ENCODE measurements around the gene SFXN5.
"Not testable (repeated sequence)": the region's sequence is repeated elsewhere in the genome, so short reads cannot be mapped to it uniquely, and the experiment has no call there.

SFXN5 gene

GRCh38 chr2:73078457-73079411 is 7.2 kb upstream of the SFXN5 start:
- FAIRE-seq, result no peak
- DNase-seq (ENCODE audit: low spot score), result no peak

DNA sequence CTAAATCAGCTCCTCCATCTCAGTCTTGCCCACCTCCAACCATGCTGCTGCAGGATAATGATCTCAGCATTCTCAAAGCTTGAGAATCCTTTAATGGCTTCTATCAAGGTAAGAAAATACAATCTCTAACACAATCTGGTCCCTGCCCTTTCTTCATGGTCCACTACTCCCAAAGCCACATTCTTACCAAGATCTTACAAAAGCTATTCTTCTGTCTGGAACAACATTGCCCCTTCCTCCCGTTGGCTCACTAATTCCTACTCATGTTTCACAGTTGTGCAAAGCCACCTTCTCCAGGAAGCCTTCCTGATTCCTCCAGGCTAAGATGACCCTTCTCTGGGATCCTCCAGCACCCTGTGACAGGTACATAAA is 5.9 kb upstream of the SFXN5 start:
- FAIRE-seq (no peak), DNase-seq (ENCODE audit: low spot score) (peak; percentile 17)

- DNase-seq (ENCODE audit: low spot score) (no peak), FAIRE-seq (no peak)
These were observed 5.3 kb upstream of the SFXN5 start for GRCh38 chr2:73076701-73077423.

- DNase-seq (ENCODE audit: low spot score) (no peak), FAIRE-seq (no peak)
These were observed 4.2 kb upstream of the SFXN5 start for GRCh38 chr2:73075477-73076373.

DNA sequence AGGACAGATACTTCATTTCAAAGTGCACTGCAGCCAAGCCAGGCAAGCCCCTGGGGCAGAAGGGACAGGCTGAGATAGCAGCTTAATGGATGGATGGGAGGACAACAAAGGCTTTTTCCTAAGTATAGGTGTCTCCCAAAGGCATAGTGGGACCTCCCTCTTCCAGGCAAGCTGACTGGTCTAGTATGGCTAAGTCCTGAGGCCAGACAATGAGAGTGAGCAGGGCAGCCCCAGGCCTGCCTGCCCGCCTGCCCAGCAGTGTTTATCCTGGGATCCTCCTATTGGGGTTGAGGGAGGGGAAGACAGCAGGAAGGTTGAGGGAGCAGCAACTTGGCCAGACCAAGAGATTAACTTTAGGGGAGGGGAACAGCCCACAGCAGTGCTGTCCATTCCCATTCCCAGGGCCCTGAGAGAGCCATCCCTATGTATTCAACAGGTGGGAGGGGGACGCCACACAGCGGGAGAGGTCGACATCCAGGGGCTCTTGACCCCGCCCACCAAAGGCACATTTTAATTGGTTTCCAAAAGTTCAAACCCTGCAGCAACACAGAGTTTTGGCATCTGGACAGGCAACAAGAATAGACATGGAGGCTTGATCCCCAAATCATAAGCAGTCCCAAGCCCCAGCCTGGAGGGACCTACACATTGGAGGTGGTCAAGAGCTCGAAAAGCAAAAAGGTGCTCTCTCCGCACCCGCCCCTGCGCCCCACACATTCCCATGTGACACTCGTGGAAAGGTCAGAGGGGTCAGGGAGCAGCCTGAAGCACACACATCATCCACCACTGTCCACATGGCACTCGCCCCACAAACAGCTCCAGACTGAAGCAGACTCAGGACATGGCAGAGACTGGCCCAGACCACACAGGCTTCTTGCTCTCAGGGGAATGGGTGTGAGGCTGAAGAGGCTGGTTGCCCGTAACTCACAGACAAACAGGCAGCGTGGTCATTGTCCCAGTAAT is 2.9 kb upstream of the SFXN5 start:
- DNase-seq (ENCODE audit: low spot score) (no peak), FAIRE-seq (no peak)

- no peak for DNase-seq (ENCODE audit: low spot score)
- no peak for FAIRE-seq
These were observed 904 bp upstream of the SFXN5 start for GRCh38 chr2:73072416-73072815.

DNA sequence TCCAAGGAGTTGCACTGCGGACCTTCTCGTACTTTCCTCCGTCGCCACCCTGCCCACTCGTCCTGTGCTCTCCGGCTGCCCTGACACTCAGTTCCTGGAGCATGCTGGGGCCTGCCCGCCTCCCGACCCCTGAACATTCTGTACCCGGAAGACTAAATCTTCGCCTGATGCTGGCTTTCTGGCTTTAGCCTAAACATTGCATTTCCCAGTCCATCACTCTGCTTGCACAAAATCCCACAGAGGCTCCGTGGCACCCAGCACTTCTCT is 550 bp upstream of the SFXN5 start:
- DNase-seq (ENCODE audit: low spot score), result no peak
- FAIRE-seq, result no peak

DNA sequence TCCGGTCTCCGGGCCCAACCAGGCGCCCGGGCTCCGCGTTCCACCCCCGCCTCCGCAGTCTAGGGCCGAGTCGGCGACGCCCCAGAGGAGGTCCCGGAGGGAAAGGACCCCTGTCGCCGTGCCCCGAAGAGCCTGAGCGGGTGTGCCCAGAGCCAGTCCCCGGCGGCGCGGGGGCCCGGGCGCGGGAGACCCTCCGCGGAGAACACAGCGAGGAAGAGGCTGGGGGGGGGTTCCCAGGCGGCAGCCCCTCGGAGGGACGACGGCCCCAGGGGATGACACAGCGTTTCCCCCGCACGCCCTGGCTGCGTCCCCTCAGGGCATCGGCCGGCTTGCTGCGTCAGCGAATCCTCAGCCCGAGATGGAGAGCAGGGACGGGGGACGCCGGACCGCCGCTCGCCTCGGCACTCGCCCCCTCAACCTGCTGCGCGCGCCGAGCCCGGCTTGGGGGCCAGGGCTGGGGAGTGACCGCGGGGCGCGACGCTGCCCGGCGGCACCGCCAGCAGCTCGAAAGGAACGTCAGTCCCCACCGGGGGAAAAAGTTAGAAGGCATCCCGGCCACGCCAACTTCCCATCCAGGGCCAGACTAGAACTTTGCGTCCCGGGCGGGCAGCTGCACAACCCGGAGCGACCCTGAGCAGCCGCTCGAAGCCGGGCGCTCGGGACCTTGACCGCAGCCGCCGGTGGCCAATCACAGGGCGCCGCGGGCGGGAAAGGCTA is 711 bp downstream of the SFXN5 start:
- FAIRE-seq (no peak), DNase-seq (ENCODE audit: low spot score) (no peak)

- DNase-seq (ENCODE audit: low spot score), result peak; percentile 30
These were observed 1.5 kb downstream of the SFXN5 start for GRCh38 chr2:73069855-73070642.

DNA sequence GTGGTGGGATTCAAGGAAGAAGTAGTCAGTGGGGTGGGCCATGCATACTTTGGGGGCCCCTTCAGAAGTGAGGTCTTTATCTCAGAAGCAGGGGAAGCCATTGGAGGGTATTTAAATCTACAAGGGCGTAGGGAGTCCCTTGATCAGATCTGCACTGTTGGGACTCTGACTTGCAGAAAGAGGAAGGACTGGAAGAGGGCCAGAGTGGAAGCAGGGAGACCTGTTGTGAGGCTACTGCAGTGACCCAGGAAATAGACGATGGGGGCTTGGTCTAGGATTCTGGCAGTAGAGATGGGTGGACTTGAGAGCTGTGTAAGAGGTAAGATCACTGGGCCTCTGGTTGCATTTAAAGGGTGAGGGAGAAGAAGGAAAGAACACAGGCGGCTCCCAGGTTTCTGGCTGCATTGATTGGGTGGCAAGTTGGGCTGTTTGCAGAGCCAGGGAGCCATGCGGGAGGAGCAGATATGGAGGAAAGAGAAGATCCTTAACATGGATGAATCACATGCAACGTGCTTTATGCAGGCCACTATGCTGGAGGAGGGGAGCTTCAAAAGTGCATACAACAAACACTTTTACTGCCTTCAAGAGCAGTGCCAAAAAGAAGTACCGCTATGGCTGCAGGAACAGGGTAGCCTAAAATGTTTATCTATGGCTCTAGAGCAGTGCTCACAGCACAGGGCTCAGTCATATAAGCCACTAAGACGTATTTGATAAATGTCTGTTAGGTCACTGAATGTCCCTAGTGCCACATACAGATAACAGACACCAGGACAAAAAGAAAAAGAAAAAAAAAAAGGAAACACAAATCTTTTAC is 2.3 kb downstream of the SFXN5 start:
- FAIRE-seq, result no peak
- no peak for DNase-seq (ENCODE audit: low spot score)

More at GRCh38 chr2:73069855-73070642, 1.5 kb downstream of the SFXN5 start:
- no peak for FAIRE-seq

DNA sequence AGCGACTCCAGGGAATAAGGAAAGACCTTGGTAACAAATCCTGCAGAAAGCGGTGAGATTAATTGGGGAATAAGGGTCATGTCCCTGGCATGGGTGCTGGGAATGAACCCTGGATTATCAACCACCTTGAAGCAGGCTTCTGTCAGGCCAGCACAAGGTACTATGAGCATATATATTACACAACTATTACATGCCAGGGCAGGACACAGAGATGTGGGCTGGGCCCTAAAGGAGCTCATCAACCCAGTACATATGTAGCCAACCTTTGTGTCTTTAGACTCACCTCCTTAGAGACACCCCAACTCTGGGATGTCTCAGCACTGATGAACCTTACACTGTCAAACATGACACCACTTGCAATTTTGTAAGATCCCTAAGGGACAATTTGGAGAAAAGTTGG is 3.4 kb downstream of the SFXN5 start:
- DNase-seq (ENCODE audit: low spot score) (no peak), FAIRE-seq (no peak)

GRCh38 chr2:73067043-73067442 is 4.5 kb downstream of the SFXN5 start:
- no peak for FAIRE-seq
- no peak for DNase-seq (ENCODE audit: low spot score)

- DNase-seq (ENCODE audit: low spot score); FAIRE-seq: not testable (repeated sequence)
These were observed 6.4 kb downstream of the SFXN5 start for GRCh38 chr2:73065070-73065469.

DNA sequence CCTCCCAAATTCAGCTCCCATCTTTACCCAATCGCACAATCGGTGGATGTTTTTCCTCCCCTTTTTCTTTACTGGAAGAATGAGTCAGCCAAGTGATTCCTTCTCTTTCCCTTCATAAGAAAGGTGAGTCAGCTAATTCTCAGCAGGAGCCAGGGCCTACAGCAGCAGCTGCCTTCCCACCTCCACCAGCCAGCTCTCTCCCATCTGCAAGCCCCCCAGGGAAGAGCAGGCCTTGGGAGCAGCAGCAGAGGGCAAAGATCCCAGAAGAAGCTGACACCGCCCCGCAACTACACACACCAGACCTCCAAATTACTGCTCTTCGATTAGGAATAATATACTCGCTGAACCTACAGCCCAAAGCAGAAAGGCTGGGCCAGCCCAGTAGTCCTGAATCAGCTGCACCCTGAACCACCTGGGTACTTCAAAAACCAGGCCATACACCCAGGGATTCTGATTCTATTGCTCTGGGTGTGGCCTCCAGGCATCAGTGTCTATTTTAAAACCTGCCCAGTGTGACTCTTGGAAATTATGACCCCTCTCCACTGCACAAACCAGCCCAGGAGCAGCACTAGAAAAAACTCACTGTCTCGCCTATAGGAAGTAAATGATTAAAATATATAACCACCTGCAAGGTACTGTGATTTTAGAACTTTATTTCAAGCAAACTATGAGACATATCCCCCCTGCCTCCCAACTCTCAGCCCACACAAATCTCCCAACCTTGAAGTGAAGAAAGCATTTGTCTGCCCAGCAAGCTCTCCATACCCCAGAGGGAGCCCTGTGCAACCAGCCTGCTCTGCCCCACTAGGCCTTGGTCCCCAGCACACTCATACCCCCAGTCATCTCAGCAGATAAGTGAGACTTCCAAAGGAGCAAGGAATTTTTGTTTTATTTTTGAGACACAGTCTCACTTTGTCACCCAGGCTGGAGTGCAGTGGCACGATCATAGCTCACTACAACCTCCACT is 7.3 kb downstream of the SFXN5 start:
- FAIRE-seq, result peak; percentile 81
- peak; percentile 80 for DNase-seq (ENCODE audit: low spot score)

DNA sequence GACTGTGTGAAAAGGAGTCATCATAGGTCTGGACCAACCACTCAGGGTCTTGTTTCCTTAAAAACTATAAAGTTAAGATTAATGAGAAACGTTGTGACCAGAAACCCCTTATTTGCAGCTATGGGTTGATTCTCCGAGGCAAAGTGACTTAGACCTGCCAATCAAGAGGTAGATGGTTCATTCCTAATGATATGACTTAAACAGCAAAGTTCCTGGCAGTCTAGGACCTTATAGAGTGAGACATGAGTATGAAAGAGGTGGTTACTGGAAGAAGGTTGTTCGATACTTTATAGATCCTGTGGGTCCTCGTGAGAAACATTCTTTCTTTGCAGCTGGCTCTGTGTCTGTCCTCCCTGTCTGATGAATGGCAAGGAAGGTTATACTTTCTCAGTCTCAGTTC is 8.0 kb downstream of the SFXN5 start:
- DNase-seq (ENCODE audit: low spot score), result no peak
- FAIRE-seq, result no peak

DNA sequence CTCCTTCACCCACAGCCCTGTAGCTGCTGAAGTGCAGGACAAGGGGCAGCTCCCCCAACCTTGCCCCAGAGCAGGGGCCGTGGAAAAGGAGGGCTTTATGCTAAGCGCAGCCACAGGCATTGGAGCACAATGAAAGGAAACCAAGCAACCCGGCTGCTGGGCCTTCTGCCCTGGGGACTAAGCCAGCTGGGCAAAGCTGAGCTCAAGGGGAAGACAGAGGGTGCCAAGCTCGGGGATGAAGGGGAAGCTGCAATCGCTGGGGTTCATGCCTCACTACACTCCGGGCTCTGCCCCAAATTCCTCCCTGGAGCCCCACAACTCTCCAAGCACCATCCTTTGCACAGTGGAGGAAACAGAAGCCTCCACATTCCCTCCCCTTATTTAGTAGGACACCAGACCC is 12.4 kb downstream of the SFXN5 start:
- no peak for FAIRE-seq
- no peak for DNase-seq (ENCODE audit: low spot score)

- FAIRE-seq (no peak), DNase-seq (ENCODE audit: low spot score) (no peak)
These were observed 16.5 kb downstream of the SFXN5 start for GRCh38 chr2:73054980-73055379.
